Left renal cortex interstitium (tissue), 4 donors: ENCODE measurements around the gene C1orf167. TPM values are rescaled to one million over a fixed set of nuclear protein-coding genes. Genes with fewer than 3 reads are reported as not detected.
A peak's percentile ranks its signal among the peaks of the same experiment; 100 is the strongest.

Source experiments
- DNase-seq, 4 donors: peaks; one replicate each; pipeline ENCODE4 v3.0.0-alpha.2; 2013; ENCODE audit warnings: low read depth in 4 of 4, low spot score in 2 of 4, missing footprints in 1 of 4
- polyA plus RNA-seq, 4 donors: library from polyadenylated mRNA; unstranded; fragments of 120-200 nt; gene quantifications; one replicate each; pipeline ENCODE4 v1.2.1, GENCODE V29; 2013; ENCODE audit not compliant: insufficient read length in 4 of 4

C1orf167 gene
- under 1 TPM; 0.06 to 0.86 (median 0.52) TPM for polyA plus RNA-seq

DNA sequence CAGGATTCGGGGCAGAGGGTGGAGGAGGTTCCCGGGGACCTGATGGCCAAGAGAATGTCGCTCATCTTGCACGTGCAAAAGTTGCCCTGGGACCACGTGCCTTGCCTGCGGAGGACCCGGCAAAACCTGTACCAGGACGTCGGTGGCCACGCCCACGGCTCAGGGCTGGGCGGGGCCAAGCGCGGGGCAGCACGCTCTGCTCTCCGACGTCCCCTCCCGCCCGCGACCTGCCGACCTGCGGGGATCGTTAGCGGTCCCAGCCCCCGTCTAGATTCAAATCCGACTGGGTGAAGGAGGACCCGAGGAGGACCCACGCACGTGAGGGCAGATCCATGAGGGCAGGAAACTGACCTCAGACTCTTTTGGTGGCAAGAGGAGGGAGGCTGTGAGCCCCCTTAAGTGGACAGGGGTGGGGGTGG, at the start of gene C1orf167:
TSS of gene C1orf167 (plus strand) at position 206 of the 419 bp plus-strand sequence. CDS start 2,208 bp downstream, outside the sequence.
- no peak for DNase-seq

DNA sequence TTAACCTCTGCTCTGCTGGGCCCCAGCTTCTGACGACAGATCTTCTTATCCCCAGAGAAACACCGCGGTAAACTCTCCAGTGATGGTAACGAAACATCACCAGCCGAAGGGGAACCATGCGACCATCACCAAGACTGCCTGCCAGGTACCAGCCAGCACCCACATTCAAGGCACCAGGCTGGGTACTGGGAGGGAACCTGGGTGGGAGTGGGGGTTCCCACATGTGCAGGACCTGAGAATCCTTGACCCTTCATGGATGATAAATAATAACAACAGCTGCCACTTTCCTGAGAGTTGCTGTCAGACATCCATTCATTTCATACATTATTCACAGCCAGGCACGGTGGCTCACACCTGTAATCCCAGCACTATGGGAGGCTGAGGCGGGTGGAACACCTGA, 49.7 kb upstream of the C1orf167 start:
- DNase-seq: no peak

- DNase-seq: no peak
Measured at GRCh38 chr1:11713095-11713494, 48.9 kb upstream of the C1orf167 start.

DNA sequence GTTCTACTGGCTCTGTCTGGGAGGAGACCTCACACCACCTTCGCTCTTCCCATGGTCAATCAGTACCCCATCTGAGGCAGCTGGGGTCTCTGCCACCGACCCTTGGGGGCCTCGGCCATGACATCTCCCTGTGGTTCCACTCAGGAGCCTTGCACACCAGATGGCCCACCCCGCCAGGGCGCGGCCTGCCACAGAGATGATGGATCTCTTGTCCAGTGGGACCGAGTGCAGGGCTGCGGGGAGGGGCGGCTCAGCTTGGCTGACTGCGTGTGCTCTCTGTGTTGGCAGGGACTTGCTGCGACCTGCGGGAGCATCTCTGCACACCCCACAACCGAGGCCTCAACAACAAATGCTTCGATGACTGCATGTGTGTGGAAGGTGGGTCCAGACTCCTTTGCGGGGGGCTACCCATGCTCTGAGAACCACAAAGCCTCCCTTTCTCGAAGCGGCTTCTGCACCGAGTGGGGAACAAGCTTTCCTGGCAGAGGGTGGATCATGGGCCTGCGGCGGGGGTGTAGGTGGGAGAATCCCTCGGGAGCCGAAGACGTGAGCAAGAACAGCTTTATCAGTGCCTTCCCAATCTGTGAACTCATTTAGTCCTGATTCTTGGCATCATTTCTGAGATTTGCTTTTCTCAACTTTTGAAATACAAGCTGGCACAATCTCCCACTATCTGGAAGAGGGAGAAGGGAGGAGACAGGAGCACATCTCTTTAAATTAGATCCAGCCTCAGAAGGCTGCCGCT, 47.0 kb upstream of the C1orf167 start:
- no peak for DNase-seq

DNA sequence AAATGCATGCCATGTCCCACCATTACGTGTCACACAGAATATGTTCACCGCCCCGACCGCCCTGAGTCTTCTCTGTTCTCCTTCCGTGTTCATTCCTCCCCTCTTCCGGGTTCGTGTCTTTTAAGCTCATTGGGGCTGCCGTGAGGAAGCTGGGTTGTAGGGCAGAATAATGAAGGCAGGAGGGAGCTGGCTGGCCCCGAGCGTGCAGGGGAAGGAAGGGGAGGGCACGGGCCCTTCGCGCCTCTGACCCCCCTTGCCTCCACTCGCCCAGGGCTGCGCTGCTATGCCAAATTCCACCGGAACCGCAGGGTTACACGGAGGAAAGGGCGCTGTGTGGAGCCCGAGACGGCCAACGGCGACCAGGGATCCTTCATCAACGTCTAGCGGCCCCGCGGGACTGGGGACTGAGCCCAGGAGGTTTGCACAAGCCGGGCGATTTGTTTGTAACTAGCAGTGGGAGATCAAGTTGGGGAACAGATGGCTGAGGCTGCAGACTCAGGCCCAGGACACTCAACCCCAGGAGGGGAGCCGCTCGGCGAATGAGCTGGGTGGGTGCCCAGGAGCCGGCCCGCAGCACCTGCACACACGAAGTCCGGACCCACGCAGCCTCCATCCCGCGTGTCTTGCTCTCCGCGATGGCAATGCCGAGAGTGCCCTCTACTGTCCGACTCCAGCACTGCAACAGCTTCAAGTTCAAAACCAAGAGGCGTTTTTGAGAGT, 42.5 kb upstream of the C1orf167 start:
- DNase-seq: no peak

- DNase-seq: no peak
Measured at GRCh38 chr1:11720033-11720376, 42.0 kb upstream of the C1orf167 start.

DNA sequence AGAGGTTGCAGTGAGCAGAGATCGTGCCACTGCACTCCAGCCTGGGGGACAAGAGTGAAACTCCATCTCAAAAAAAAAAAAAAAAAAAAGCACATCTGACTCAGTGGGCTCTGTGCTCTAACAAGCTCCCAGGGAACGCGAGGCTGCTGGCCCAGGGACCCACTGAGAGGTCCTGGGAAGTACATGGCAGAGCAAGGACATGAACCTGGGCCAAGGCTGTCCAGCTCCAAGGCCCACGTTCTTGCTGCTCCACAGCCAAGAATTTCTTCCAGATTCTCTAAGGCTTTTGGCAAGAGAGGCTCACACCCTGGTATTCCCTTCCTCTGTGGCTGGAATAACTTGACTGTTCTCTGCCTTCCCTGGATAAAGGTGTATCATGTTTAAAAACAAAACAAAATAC, 41.5 kb upstream of the C1orf167 start:
- DNase-seq: no peak

DNA sequence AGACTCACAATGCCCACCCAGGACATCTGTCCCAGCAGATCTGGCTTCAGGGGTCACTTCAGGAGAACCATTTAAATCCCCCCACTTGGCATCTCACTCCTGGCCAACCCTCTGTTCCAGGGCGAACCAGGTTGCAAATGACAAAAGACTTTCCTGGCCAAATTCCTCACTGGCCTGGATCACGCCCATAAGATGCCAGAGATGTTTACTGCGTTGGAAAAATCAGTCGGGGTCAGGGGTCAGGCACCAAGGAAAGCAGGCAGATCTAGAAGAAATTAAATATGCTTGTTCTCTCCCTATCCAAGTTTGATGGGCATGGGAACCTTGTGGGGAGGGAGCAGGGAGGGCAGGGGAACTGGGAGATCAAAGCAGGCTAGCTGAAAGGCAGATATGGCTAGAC, 40.7 kb upstream of the C1orf167 start:
- no peak for DNase-seq

GRCh38 chr1:11722538-11722937, 39.5 kb upstream of the C1orf167 start:
- DNase-seq: no peak

DNA sequence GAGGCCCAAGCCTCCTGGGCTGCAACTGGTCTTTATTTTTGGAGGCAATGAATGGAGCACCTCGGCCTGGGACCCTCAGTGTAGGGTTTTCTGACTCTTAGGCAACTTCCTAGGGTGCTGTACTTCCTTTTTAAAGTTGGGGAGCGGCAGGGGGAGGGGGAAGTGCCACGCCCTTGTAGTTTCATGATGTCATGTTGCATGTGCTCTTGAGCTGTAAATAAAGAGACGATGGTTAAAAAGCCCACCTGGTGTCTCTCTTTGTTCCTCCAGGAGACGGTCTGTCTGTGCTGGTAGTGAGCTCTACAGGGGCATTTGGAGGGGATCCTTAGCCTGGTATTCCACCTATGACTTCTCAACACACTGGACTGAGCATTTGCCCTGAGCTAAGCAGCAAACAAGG, 36.4 kb upstream of the C1orf167 start:
- no peak for DNase-seq

- DNase-seq: no peak
Measured at GRCh38 chr1:11727119-11727518, 34.9 kb upstream of the C1orf167 start.

GRCh38 chr1:11728126-11728806, 33.7 kb upstream of the C1orf167 start:
- no peak for DNase-seq

DNA sequence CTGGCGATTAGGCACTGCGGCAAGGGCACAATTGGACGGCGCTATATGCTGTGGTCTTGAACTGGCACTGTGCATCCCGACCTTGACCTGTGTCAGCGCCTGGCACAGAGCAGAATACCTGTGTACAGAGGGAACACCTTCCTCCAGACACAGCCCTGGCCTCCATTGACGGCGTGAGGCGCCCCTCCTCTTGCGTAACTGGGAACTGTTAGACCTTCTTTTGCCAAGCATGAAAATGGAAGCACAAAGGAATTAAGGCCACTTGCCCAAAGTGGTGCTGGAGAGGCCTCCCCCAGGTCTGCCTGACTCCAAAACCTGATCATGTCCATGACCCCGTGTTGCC, 32.9 kb upstream of the C1orf167 start:
- DNase-seq: no peak

GRCh38 chr1:11729498-11730428, 32.2 kb upstream of the C1orf167 start:
- no peak for DNase-seq

DNA sequence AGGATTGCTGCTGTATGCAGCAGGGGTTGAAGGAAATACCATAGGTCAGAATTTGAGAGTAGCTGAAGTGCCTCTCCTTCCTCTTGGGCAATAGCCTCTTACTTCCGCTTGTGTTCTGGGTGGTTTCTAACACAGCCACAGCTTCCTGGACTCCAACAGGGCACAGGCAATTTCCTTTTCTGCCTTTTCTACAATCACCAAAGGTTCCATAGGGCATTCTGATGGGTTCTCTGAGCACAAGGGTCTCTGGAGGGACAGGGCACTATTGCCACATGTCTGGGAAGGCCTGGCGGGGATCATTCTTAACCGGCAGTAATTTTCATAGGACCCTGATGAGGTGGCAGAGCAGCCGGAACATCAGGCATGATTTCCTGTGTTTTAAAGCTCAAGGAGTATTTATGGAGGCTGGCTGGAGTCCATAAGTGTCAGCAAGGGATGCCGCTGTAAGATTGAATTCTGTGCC, 31.5 kb upstream of the C1orf167 start:
- no peak for DNase-seq

GRCh38 chr1:11731691-11732283, 30.2 kb upstream of the C1orf167 start:
- DNase-seq: no peak

DNA sequence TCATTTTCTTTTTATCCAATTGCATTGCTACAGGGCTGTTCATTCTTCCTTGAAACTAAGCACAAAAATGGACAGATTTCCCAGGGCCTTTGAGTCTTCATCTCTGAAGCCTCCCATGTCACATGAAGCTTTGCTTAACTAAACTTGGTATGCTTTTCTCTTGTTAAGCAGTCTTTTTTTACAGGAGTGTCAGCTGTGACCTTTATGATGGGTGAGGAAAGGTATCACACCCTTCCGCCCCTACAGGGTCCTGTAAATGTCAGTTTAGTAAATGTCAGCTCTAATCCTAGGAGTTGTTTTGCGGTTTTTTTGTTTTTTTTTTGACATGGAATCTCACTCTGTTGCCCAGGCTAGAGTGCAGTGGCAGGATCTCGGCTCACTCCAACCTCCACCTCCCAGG, 28.7 kb upstream of the C1orf167 start:
- DNase-seq: no peak

DNA sequence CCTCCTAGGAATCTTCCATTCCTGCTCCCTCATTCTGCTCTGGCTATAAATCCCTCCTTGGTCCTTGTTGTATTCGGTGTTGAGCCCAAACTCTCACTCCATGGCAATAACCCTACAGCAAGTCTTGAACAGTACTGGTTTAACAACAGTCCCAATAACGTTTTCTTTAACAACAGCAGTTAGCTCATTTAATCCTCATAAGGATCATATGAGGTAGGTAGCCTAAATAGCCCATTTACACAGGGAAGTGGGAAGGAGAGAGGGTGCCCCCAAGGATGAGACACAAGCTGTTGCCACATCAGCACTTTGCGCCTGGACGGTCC, 26.5 kb upstream of the C1orf167 start:
- DNase-seq: no peak

DNA sequence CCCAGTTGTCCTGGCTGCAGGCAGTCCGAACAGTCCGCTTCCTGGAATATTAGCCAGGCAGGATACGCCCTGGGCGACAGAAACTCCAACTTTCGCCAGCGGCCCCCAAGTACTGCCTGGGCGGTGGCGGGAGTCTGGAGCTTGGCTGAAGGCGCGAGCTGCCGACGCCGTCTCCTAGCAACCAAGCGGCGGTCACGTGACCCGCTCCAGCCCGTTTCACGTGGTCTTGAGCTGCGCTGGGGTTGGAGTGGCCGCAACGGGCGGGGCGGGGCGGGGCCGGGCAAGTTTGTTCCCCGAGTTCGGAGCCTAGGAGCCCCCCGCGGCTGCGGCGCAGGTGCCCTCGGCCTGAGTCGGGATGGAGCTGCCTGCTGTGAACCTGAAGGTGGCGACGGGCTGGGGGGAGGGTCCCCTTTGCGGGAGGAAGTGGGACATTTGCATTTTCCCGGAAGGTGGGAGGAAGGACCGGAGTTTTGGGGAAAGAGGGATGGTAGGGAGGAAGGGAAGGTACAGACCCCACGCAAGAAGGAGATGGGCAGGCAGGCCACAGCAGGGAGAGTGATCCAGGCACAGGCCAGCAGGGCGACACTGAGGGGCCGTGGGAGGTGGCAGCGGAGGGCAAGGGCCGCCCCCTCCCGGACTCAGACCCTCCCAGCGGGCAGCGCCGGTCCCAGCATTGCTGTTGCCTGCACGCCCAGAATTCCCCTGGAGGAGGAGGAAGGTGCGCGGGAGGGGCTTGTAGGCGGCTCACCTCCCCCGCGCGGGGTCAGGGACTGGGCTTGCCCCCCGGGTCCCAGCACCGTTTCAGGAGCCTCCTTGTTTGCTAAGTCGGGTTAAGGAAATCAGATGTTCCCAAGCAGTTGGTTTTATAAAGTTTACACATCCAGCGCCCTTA, 25.9 kb upstream of the C1orf167 start, which contains the start of gene AGTRAP:
TSS of gene AGTRAP (plus strand) at position 283 of the 892 bp plus-strand sequence. CDS start at position 356, 73 bp downstream.
- DNase-seq: peak in 2 of 4 donors; percentile 82 to 89
